Fibroblast of the aortic adventitia (primary cell): ENCODE results near the gene NREP. TPM values are rescaled to one million over a fixed set of nuclear protein-coding genes. Genes with fewer than 3 reads are reported as not detected.
A peak's percentile ranks its signal among the peaks of the same experiment; 100 is the strongest.

Source experiments
- DNase-seq: peaks from one replicate; pipeline ENCODE4 v3.0.0-alpha.2; 2010; ENCODE audit warnings: low read depth
- H3K4me3 ChIP-seq: 2 replicates; pipeline ENCODE4 v1.5.1; 2011; ENCODE audit warnings: low read depth, mild to moderate bottlenecking, control low read depth, low read length, moderate library complexity
- CTCF ChIP-seq: IDR thresholded peaks from 2 replicates; pipeline ENCODE4 v1.5.1; 2011; ENCODE audit warnings: mild to moderate bottlenecking, low read length, control low read depth, inconsistent platforms; ENCODE audit not compliant: insufficient read depth
- total RNA-seq: library from RNA; depleted of rRNA; stranded (reverse); fragments of >200 nt; gene quantifications from 2 replicates; pipeline ENCODE4 v1.2.3, GENCODE V29; 2012; ENCODE audit warnings: low replicate concordance

The NREP gene
- total RNA-seq, 1 donor, result 102 TPM

GRCh38 chr5:111734597-111734996, 22.4 kb downstream of the NREP start:
- no peak overlapping the region for H3K4me3 ChIP-seq
- DNase-seq, result no peak
- no peak for TF ChIP-seq CTCF

GRCh38 chr5:111734013-111734412, 23.0 kb downstream of the NREP start:
- TF ChIP-seq CTCF, result no peak
- DNase-seq, result peak; percentile 35
- H3K4me3 ChIP-seq, result no peak overlapping the region

GRCh38 chr5:111733571-111733970, 23.4 kb downstream of the NREP start:
- no peak overlapping the region for H3K4me3 ChIP-seq
- no peak for TF ChIP-seq CTCF
- no peak for DNase-seq

- DNase-seq, result no peak
- no peak overlapping the region for H3K4me3 ChIP-seq
- TF ChIP-seq CTCF, result no peak
These were observed 25.4 kb downstream of the NREP start for GRCh38 chr5:111731638-111732037.

GRCh38 chr5:111730659-111731382, 26.2 kb downstream of the NREP start:
- no peak for TF ChIP-seq CTCF
- no peak for DNase-seq
- no peak overlapping the region for H3K4me3 ChIP-seq

- TF ChIP-seq CTCF, result no peak
- no peak for DNase-seq
These were observed 28.1 kb downstream of the NREP start for GRCh38 chr5:111728941-111729340.

GRCh38 chr5:111726986-111727385, 30.0 kb downstream of the NREP start:
- H3K4me3 ChIP-seq, result no peak overlapping the region
- TF ChIP-seq CTCF, result no peak
- no peak for DNase-seq

More at GRCh38 chr5:111728941-111729340, 28.1 kb downstream of the NREP start:
- no peak overlapping the region for H3K4me3 ChIP-seq
